CD4-positive, alpha-beta T cell treated with Interleukin-12 subunit alpha and Interleukin-12 subunit beta, for 1 hour (primary cell): Measurements from ENCODE around the gene CACNB2.
"Not testable (repeated sequence)": the region's sequence is repeated elsewhere in the genome, so short reads cannot be mapped to it uniquely, and the experiment has no call there.

Experiments used
- DNase-seq: peaks from one replicate; pipeline ENCODE4 v3.0.0-alpha.2; 2020

CACNB2 gene

GRCh38 chr10:18533896-18534295 lies 393.7 kb downstream of the CACNB2 start:
- DNase-seq, result no peak

- DNase-seq, result no peak
These were observed 399.1 kb downstream of the CACNB2 start for GRCh38 chr10:18539335-18539734.

- no peak for DNase-seq
These were observed 400.0 kb downstream of the CACNB2 start for GRCh38 chr10:18540195-18540594.

GRCh38 chr10:18542832-18543231 lies 402.6 kb downstream of the CACNB2 start:
- DNase-seq, result no peak

GRCh38 chr10:18545621-18546305 lies 405.5 kb downstream of the CACNB2 start:
- no peak for DNase-seq

- DNase-seq, result no peak
These were observed 408.9 kb downstream of the CACNB2 start for GRCh38 chr10:18549105-18549504.

GRCh38 chr10:18551473-18551872 lies 411.2 kb downstream of the CACNB2 start:
- no peak for DNase-seq

GRCh38 chr10:18554479-18554878 lies 414.3 kb downstream of the CACNB2 start:
- no peak for DNase-seq

- DNase-seq, result no peak
These were observed 416.4 kb downstream of the CACNB2 start for GRCh38 chr10:18556522-18557147.

GRCh38 chr10:18557960-18558359 lies 417.7 kb downstream of the CACNB2 start:
- DNase-seq, result no peak

- no peak for DNase-seq
These were observed 421.8 kb downstream of the CACNB2 start for GRCh38 chr10:18561861-18562551.

- DNase-seq, result no peak
These were observed 422.9 kb downstream of the CACNB2 start for GRCh38 chr10:18563003-18563726.

- DNase-seq, result no peak
These were observed 424.8 kb downstream of the CACNB2 start for GRCh38 chr10:18565006-18565405.

GRCh38 chr10:18566177-18566576 lies 426.0 kb downstream of the CACNB2 start:
- no peak for DNase-seq

- DNase-seq, result no peak
These were observed 427.2 kb downstream of the CACNB2 start for GRCh38 chr10:18567343-18567856.

- DNase-seq, result not testable (repeated sequence)
These were observed 430.2 kb downstream of the CACNB2 start for GRCh38 chr10:18570386-18570785.

- DNase-seq, result no peak
These were observed 430.9 kb downstream of the CACNB2 start for GRCh38 chr10:18571076-18571475.

GRCh38 chr10:18571780-18572179 lies 431.6 kb downstream of the CACNB2 start:
- DNase-seq, result no peak

GRCh38 chr10:18572959-18573561 lies 432.8 kb downstream of the CACNB2 start:
- DNase-seq, result no peak

- DNase-seq, result no peak
These were observed 436.4 kb downstream of the CACNB2 start for GRCh38 chr10:18576586-18576985.

GRCh38 chr10:18577823-18578685 lies 437.8 kb downstream of the CACNB2 start:
- DNase-seq, result no peak

GRCh38 chr10:18582803-18583202 lies 442.6 kb downstream of the CACNB2 start:
- DNase-seq, result no peak
